Activated CD4-positive, CD25-positive, alpha-beta regulatory T cell treated with anti-CD3 and anti-CD28 coated beads, Interleukin-2, amount 50 U/mL, for 72 hours (primary cell): Measurements from ENCODE around the gene SLC7A9.
"Not testable (repeated sequence)": the region's sequence is repeated elsewhere in the genome, so short reads cannot be mapped to it uniquely, and the experiment has no call there.

Experiments
- DNase-seq: peaks from one replicate; pipeline ENCODE4 v3.0.0; 2021

SLC7A9 gene

DNA sequence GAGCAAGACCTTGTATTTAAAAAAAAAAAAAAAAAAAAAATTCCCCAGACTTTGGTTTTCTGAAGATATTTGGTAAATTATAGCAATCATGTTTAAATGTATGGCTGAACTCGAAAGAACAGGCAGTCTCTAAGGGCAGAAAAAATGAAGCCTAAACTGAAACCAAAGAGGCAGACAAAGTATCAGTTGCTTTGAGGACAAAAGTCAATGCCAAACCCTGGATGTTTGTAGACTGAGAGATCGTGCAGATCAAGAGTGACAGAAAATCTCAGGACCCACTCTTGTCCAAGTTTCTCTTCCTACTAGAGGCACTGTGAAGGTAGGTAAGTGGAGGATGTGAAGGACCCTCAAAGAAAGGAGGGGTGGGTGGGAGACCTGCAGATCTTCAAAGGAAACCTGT is 11.1 kb upstream of the SLC7A9 start:
- DNase-seq, result no peak

DNA sequence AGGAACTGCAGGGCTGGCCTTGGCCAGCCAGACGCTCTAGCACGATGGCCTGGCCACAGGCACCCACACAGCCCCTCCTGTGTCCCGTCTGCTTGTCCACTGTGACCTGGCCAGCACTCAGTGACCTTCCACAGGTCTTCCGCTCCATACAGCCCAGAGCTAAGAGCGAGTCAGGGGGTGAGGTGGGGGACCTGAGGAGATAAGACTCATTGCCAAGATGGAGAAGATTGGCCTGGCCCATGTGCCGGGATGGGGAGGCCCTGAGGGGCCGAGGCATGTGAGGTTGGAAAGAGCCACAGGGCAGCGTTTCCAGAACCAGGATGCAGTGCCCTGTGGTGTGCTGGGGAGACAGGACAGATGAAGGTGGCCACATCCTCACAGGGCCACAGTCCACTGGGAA is 10.2 kb upstream of the SLC7A9 start:
- DNase-seq, result no peak

DNA sequence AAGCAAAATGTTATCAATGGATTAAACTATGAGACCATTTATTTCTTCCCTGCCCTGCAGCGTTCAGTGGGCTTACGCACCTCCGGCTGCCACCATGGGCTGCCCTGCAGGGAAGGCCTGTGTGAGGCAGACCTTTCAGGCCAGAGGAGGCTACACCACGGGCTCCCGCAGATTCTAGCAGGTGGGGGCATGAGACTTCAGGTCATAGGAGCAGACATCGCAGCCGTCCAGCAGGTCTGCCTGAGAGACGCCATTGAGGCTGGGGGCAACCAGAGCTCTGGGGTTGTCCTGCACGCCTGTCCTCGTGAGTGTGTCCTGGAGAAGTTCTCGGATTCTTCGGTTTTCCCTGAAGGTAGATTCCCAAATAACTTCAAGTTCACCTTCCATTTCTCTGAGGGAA is 9.4 kb upstream of the SLC7A9 start:
- DNase-seq, result no peak

DNA sequence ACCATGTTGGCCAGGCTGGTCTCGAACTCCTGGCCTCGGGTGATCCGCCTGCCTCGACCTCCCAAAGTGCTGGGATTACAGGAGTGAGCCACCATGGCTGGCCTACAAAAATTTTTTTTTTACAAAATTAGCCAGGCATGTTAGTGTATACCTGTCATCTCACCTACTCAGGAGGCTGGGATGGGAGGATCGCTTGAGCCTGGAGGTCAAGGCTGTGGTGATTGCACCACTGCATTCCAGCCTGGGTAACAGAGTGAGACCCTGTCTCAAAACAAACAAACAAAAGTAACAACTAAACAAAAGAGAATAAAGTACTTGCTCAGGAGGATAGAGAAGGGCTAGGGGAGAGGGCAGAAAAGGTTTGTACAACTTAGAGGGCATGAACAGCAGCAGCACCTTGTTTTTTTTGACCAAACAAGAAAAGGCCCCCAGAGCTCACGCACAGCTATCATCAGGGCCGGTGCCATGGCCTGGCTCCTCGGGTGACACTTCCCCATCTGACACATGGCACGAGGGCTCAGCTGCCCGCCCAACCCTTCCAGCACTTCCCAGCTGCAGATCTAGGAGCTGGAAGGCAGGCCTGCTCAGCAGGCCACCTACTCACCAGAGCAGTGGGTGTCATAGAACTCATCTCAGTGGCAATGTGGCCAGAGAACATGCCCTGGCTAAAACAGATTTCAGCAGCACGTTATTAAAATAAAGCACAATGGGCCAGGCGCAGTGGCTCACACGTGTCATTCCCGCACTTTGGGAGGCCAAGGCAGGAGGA is 8.6 kb upstream of the SLC7A9 start:
- DNase-seq, result no peak

DNA sequence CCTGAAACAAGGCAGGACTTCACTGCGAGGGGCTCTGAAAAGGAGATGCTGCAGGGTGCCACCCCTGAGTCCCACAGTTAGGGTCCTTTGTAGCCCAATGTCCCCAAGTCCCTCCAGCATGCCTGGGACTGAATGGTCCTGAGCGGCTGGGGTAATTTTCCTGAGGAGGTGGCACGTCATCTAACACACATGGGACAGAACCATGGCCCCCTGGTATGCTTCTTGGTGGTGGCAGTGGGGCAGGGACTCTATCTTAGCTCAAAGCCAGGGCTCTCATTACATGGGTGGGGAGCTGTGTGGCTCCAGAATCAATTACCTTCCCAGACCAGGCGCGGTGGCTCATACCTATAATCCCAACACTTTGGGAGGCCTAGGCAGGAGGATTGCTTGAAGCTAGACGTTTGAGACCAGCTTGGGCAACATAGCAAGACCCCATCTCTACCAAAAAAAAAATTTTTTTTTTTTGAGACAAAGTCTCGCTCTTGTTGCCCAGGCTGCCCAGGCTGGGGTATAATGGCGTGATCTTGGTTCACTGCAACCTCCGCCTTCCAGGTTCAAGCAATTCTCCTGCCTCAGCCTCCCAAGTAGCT is 7.9 kb upstream of the SLC7A9 start:
- DNase-seq, result no peak

DNA sequence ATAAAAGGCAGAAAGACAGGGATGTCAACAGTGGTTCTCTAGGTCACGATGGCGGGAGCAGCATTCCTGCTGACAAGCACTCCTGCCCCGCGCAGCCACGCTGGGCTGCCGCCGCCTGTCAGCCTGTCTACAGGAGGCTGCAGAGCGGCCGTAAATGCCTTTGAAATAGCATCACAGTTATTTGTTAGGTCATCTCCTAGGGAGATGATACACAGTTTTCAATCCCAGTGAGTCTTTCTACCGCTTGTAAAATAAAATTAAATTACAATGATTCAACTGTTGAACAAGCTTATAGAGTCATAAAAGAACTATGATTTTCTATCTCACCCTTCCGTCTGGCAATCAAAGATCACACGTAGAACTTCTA is 7.3 kb upstream of the SLC7A9 start:
- no peak for DNase-seq

DNA sequence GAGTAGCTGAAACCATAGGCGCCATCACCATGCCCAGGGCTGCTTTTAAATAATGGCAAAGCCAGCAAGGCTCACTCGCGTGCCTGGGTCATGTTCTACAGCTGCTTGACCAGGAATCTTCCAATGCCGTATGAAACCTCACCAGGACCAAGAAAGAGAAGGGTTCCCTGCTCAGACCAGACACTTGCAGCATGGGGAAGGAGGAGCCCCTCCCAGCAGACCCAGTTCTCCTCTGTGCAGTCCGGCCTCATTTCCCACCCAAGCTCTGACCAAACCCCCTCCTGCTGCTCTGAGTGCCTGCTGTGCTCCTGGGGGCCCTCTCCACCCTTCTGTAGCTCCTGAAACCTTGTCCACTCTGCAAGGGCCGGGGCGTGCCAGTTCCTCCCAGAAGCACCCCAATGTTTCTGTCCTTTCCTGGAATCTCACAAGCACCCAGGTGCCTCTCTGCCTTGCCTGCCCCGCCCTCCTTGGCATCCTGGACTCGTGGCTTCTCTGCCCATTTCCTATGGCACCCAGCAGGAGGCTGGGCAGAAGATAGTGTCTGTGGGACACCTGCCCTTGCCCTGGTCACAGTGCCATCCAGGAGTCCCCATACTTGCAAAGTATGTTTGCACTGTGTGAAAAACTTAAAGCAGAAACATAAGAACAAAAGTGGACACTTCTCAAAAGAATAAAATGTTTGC is 6.8 kb upstream of the SLC7A9 start:
- no peak for DNase-seq

DNA sequence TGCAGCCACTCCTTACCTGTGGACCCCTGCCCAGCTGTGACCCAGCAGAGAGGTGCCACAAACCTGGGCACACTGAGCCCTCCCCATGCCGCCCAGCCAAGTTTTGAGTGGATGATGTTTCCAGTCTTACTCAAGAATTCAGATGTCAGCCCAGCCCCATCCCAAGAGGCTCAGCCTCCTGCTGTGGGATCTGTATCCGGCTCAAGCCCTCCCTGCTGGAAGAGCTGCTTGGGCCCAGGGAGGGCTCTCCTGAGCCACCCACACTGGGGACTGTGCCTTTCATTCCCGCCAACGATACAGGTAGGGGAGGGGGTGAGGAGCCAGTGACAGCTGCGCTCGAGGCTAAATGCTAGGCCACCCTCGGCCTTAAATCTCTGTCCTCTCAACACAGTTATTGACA is 5.9 kb upstream of the SLC7A9 start:
- no peak for DNase-seq

DNA sequence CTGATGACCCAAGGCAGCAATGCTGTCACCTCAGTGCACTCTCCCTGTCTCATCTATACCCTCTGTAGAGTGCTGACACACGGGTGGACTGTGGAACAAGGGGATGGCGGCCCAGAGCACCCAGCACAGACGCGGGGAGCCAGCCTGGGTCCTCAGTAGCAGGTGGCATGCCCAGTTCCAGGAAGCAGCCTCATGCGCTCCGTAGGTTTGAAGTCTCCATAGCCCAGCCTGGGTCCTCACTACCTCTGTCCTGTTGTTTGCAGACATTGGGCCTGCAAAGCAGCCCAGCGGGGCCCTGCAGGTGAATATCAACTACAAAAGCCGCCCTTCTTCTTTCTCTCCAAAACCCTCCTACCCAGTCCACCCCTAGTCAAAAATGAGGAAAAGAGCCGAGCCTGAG is 5.0 kb upstream of the SLC7A9 start:
- no peak for DNase-seq

DNA sequence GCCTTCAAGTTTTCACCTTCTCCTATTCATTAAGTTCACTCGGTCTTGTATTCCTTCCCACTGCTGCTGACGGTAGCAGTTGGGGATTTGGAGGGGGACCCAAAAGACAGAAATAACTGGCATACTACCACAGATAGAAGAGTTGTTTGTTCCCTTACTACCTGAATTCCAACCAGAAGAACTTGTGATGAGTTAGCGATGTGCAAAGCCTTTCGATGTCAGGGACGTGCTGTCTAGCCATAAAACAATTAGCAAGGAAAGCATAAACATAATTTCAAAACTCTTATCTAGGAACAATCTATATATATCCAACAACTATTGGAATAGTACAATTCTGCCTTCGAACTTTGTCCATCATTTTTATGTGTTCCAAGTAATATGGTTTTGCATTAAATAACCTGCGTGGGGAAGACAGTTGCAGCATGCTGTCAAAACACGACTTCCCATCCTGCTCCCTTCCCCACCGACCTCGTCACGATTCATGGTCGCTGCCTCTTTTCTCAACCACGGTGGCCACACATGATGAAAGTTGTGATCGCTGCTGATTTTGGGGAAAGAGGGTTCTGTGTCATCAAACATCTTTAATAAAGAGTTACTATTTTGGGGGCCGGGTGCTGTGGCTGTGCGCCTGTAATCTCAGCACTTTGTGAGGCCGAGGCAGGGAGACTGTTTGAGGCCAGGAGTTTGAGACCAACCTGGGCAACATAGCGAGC is 3.8 kb upstream of the SLC7A9 start:
- no peak for DNase-seq

DNA sequence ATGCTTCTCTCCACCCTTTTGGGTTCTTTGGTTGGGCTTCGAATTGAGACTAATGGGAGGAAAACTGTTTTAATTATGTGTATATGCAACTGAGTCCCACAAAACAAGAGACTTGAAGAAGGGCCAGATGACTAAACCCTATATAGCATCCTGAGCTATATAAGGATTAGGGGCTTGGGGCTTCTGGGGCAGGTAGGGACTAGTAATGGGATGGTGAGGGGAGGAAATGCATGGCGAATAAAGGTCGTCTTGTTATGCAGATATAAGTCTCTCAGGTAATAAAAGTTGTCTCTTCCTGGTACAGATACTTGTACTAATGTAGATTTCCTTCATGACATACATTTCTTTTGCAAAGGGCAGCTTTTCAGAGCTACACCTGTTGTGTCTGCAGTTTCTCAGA is 2.8 kb upstream of the SLC7A9 start:
- DNase-seq, result no peak

DNA sequence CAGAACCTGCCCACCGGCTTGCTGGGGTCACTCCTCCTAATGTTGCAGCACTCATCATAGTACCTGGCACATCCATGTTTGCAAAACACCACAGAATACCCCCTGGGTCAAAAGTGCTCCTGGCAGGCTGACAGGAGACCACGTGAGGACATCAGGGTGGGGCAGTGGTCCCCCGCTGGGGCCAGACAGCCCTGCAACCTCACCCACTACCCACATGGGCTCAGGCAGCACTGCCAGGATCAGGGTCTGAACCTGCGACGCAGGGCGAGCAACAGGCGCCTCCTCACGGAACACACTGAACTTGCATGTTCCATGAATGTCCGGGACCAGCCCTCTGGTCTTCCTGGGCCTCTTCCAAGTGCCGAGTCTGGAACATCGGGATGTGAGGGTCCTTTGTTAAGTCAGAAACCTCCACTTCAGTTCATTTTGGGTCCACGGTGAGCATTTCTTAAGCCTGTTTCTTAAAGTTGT is 1.4 kb upstream of the SLC7A9 start:
- DNase-seq, result no peak

DNA sequence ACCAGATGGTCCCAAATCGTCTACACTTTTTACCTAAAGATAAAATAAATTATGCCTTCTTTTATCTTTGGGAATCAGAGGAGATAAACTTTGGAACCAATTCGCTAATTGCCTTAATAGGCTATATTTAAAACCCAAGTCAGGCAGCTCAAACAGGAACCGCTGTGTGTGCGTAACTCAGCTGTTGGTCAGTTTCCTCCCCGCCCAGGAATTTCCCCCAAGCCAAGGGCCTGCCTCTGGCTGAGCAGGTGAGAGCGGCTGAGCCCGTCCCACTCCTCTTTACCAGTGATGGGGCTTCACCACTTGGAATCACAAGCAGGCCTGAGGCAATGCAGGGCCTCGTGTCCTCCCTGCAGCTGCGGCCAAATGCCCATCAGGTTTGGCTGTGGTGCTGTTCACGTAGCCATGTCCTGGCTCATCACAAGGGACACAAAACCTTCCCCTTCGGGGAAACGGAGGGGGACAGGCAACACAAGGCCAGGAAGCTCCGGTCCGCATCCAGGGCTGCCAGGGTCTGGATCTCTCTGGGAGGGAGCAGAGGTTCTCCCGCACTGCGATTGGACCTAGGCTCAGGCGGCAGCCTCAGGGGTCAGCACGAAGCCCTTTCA is 503 bp upstream of the SLC7A9 start:
- DNase-seq, result no peak

DNA sequence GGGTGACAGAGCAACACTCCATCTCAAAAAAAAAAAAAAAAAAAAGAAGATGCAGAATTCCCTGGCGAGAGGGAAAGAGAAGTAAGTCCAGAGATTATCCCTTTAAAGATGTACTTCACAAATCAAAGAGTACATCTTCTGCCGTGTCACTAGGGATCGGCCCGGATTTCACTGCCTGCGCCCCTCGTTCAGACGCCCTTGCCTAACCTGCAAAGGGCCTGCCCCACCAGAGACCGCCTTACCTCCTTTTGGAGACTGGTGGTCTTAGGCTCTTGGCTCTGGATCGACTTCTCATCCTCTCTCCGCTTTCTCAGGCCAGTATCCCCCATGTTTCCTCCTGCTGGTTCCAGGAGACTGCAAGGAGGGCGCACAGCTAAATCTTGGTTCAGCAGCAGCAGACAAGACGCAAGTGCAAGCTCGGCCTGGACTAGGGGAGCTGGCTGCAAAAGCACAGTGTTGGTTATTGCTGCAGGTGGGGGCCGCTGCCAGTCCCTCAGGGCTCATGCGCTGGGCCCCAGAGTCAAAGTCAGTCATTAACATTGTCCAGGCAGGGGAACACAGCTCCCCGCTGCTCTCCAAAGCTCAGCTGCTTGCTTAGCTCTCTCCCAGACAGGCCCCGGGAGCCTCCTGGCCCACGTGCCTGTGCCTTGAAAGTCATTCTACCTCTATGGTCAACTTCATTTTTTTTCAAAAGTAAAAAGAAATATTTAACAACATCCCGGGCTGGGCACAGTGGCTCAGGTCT is 1.2 kb downstream of the SLC7A9 start:
- DNase-seq, result no peak

DNA sequence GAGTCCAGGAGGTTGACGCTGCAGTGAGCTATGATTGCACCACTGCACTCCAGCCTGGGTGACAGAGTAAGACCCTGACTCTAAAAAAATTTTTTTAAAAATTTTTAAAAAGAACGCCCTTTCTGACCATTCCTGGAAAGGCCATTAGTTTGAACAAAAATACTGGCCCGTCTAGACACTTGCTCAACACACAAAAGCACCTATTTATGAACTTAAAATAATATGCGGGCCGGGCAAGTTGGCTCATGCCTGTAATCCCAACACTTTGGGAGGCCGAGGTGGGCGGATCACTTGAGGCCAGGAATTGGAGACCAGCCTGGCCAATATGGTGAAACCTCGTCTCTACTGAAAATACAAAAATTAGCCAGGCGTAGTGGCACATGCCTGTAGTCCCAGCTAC is 2.1 kb downstream of the SLC7A9 start:
- DNase-seq, result not testable (repeated sequence)

DNA sequence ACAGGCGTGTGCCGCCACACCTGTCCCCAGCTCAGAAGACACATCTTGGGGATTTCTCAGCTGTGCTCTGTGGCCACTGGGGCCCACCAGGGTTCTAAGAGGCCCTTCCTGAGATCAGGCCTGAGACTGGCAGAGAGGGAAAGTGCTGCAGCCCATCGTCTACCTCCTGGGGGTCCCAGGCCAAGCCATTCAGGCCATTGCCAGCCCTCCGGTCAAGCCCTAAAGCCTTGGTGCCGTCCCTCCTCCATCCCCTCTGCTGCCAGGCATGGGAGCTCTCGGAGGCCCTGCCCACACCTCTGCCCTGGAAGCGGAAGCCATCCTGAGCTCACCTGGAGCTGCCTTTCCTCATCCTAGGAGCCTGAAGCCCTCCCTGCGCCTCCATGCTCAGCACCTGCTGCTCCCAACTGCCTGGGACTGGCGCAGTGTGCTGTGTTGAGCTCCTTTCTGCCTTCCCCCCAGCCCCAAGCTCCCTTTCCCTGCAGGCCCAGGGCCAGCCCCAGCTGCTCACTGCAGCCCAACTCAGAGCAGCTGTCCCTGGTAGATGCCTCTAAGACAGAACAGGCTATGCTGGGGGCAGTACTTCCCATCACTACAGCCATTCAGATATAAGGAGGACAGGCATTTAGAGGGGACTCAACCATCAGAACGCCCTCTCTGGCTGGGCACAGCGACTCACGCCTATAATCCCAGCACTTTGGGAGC is 2.9 kb downstream of the SLC7A9 start:
- no peak for DNase-seq

DNA sequence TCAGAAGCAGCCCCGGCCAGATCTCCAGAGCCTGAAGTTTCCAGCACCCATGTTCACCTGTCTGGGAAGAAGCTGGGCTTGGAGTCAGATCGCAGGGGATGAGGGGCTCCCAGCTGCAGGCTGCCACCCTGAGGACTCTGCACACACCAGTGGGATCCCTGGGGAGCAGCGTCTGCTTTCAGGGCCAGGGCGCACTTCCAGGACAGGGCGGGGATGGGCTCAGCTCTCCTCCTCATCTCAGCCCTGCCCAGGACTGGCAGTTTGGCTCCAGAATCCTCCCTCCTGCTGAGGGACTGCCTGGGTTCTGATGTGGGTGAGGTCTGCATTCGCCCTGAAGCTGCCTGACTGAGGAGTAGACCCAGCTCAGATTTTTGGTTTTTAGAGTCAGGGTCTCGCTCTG is 3.5 kb downstream of the SLC7A9 start:
- no peak for DNase-seq

DNA sequence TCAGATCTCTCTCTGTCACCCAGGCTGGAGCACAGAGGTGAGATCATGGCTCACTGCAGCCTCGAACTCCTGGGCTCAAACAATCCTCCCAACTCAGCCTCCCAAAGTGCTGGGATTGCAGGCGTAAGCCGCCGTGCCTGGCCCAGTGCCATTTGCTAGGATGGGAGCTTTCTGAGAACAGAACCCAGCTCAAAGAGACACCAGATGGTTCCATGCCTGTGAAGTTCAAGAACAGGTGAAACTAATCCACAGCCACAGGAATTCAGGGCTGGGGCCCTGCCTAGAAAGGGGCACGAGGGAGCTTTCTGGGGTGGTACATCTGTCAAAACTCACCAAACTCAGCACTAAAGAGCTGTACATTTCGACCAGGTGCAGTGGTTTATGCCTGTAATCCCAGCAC is 4.2 kb downstream of the SLC7A9 start:
- DNase-seq, result no peak

DNA sequence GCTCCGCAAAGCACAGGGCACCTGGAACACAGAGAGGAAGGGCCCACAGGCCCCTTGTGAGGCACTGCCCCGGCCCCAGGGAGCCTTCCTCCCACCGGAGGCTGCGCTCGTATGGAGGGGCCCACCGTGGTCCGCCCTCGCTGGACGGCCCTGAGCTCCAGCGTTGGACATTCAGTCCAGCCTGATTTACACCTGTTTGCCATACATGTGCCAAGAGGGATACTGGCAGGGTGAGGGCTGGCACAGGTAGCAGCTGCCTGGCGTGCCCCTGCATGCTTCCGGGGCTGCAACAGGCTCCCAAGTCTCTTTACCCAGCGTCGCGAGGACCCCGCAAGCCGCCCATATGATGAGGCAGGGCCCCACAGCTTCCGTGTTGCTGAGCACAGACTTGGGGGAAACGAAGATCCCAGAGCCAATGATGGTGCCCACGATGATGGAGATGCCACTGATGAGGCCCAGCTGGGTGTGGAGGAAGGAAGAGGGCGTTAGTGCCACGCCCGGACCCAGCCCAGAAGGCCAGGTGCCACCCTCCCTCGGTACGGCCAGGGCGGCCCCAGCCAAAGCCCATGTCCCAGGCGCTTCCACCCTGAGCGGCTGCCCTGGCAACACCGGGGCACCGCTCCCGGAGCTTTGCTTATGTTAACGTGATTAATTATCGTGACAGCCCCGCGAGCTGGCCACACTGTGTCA is 5.1 kb downstream of the SLC7A9 start:
- DNase-seq, result no peak

DNA sequence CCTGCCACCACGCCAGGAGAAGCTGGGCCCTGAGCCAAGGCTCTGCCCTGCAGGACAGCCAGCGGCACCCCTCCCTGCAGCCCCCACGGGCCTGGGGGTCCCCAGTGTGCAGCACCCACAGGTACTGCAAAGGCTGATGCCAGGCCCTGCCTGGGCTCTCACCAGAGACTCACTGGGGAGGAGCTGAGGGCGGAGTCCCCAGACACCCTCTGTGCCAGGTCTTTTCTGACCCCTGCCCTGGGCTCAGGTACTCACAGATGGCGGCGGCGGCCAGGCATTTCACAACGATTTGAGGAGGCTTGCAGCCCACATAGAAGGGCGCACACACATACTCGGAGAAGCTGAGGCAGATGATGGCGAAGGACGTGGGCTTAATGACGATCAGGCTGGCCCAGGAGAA is 5.7 kb downstream of the SLC7A9 start:
- DNase-seq, result no peak

DNA sequence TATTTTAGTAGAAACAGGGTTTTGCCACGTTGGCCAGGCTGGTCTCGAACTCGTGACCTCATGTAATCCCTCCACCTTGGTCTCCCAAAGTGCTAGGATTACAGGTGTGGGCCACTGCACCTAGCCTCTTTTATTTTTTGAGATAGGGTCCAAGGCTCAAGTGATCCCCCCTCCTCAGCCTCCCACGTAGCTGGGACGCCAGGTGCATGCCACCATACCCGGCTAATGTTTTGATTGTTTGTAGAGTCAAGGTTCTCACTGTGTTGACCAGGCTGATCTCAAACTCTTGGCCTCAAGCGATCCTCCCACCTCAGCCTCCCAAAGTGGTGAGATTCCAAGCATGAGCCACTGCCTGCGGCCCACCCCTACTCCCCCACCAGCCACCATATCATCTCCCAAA is 6.3 kb downstream of the SLC7A9 start:
- no peak for DNase-seq
